HCT116 (cell line): Measurements from ENCODE around the gene IL1RAPL2. TPM values are rescaled to one million over a fixed set of nuclear protein-coding genes. Genes with fewer than 3 reads are reported as not detected.

ENCODE experiments used
- ATAC-seq: fragments of 200-7000 bp; cut with Tn5 transposase; 2 replicates; pipeline ENCODE4 v1.9.1; 2020; ENCODE audit warnings: mild to moderate bottlenecking, moderate library complexity
- BruUV-seq: library from RNA; stranded (reverse); fragments of 400-500 nt; replicated peaks from 2 replicates; lab custom pipeline; 2021; lab: Mats Ljungman, UMichigan
- CTCF ChIA-PET: fragments of 300-600 bp; sonication (Branson Sonifier 250); formaldehyde crosslinking; loops from one replicate; lab custom pipeline; 2021; ENCODE audit warnings: antibody characterized with exemption; lab: Charles Lee
- POLR2A ChIA-PET: fragments of 300-600, 350-600 bp; sonication (Branson Sonifier 250); formaldehyde crosslinking; loops from one replicate; lab custom pipeline; 2021; ENCODE audit warnings: antibody characterized with exemption; lab: Charles Lee
- RAD21 ChIA-PET, 2 experiments: fragments of 300-600 bp; sonication (Branson Sonifier 250); formaldehyde crosslinking; loops; one replicate each; lab custom pipeline; 2023; ENCODE audit warnings: low total read pairs in 2 of 2; ENCODE audit not compliant: uncharacterized antibody in 2 of 2, unreplicated experiment in 2 of 2, low non-redundant PET in 1 of 2; lab: Charles Lee
- DNase-seq: peaks from one replicate; pipeline ENCODE4 v3.0.0-alpha.2; 2010; ENCODE audit warnings: low read depth, low spot score
- H2AFZ ChIP-seq: fragments of 200-600 bp; shearing (Covaris generic), sonication (generic); 2 replicates; pipeline ENCODE4 v1.6.1; 2017; ENCODE audit warnings: low read depth, mixed run types, mixed read lengths, antibody characterized with exemption, low read length; ENCODE audit not compliant: poor library complexity, severe bottlenecking
- H3K27ac ChIP-seq: 2 replicates; pipeline ENCODE4 v1.5.1; 2012; ENCODE audit warnings: low read depth, low read length
- H3K27me3 ChIP-seq: fragments of 200-600 bp; sonication (generic); 2 replicates; pipeline ENCODE4 v1.6.1; 2016; ENCODE audit warnings: mixed run types, low read length, mixed read lengths; ENCODE audit not compliant: insufficient read depth
- H3K36me3 ChIP-seq, 2 experiments: fragments of 200-500 bp in 1 of 2; fragments of 200-600 bp in 1 of 2; sonication (Bioruptor generic) in 1 of 2; sonication (generic) in 1 of 2; 2 replicates each; pipeline versions ENCODE4 v1.5.1 to v1.6.1; 2014 to 2016; ENCODE audit warnings: low read length in 2 of 2, inconsistent platforms in 1 of 2, mixed read lengths in 1 of 2, mixed run types in 1 of 2; ENCODE audit not compliant: insufficient read depth in 2 of 2, control insufficient read depth in 1 of 2
- H3K4me1 ChIP-seq, 2 experiments: fragments of 200-600 bp in 1 of 2; sonication (generic) in 1 of 2; 2 replicates each; pipeline versions ENCODE4 v1.5.1 to v1.6.1; 2012 to 2017; ENCODE audit warnings: low read length in 2 of 2, inconsistent platforms in 1 of 2, mild to moderate bottlenecking in 1 of 2, mixed read lengths in 1 of 2, mixed run types in 1 of 2, moderate library complexity in 1 of 2; ENCODE audit not compliant: insufficient read depth in 2 of 2, control insufficient read depth in 1 of 2
- H3K4me2 ChIP-seq: fragments of 200-600 bp; sonication (generic); 2 replicates; pipeline ENCODE4 v1.6.1; 2017; ENCODE audit warnings: mixed run types, low read length, mixed read lengths
- H3K4me3 ChIP-seq, 2 experiments: fragments of 200-600 bp in 1 of 2; sonication (generic) in 1 of 2; replicated peaks in 1 of 2; 2 replicates each; pipeline ENCODE4 v1.5.1; 2011 to 2016; ENCODE audit warnings: low read length in 2 of 2, control low read depth in 1 of 2, low read depth in 1 of 2, mild to moderate bottlenecking in 1 of 2, mixed read lengths in 1 of 2, mixed run types in 1 of 2
- H3K79me2 ChIP-seq: fragments of 200-600 bp; sonication (generic); 2 replicates; pipeline ENCODE4 v1.6.1; 2017; ENCODE audit warnings: mild to moderate bottlenecking, mixed run types, low read length, moderate library complexity, mixed read lengths; ENCODE audit not compliant: insufficient read depth
- H3K9ac ChIP-seq: fragments of 200-600 bp; sonication (generic); 2 replicates; pipeline ENCODE4 v1.6.1; 2016; ENCODE audit warnings: low read length, mixed read lengths
- H3K9me2 ChIP-seq: fragments of 200-600 bp; sonication (generic), shearing (Covaris generic); 2 replicates; pipeline ENCODE4 v1.6.1; 2017; ENCODE audit warnings: mixed run types, mild to moderate bottlenecking, moderate library complexity; ENCODE audit not compliant: insufficient read depth
- H3K9me3 ChIP-seq, 2 experiments: fragments of 200-500 bp in 1 of 2; fragments of 200-600 bp in 1 of 2; sonication (Bioruptor generic) in 1 of 2; sonication (generic) in 1 of 2; 2 replicates each; pipeline ENCODE4 v1.6.1; 2014 to 2017; ENCODE audit warnings: low read length in 2 of 2, mixed read lengths in 2 of 2, inconsistent platforms in 1 of 2, low read depth in 1 of 2, mild to moderate bottlenecking in 1 of 2, mixed run types in 1 of 2, moderate library complexity in 1 of 2; ENCODE audit not compliant: control insufficient read depth in 1 of 2, insufficient read depth in 1 of 2
- H4K20me1 ChIP-seq: fragments of 200-600 bp; sonication (generic), shearing (Covaris generic); 2 replicates; pipeline ENCODE4 v1.6.1; 2017; ENCODE audit warnings: mixed run types, mild to moderate bottlenecking, moderate library complexity; ENCODE audit not compliant: insufficient read depth
- ELF1 ChIP-seq: IDR thresholded peaks from 2 replicates; pipeline ENCODE4 v1.6.1; 2012; ENCODE audit warnings: low read depth, borderline replicate concordance
- EZH2 ChIP-seq: fragments of 200-600 bp; sonication (generic); IDR thresholded peaks from 2 replicates; pipeline ENCODE4 v1.6.1; 2017; ENCODE audit warnings: antibody characterized with exemption, mixed run types
- EZH2phosphoT487 ChIP-seq: fragments of 200-600 bp; IDR thresholded peaks from 2 replicates; pipeline ENCODE4 v1.6.1; 2018; ENCODE audit warnings: antibody characterized with exemption, borderline replicate concordance
- JUND ChIP-seq: IDR thresholded peaks from 2 replicates; pipeline ENCODE4 v1.6.1; 2012
- SIN3A ChIP-seq: IDR thresholded peaks from 2 replicates; pipeline ENCODE4 v1.6.1; 2012; ENCODE audit warnings: low read depth
- ZFX ChIP-seq: fragments of 450-650 bp; IDR thresholded peaks from 2 replicates; pipeline ENCODE4 v1.6.1; 2017
- ZNF274 ChIP-seq: fragments of 200-500 bp; sonication (Bioruptor generic); IDR thresholded peaks from 2 replicates; pipeline ENCODE4 v1.6.1; 2014; ENCODE audit warnings: mild to moderate bottlenecking, low read depth, low read length, inconsistent platforms
- intact Hi-C: fragments of 100-400 bp; cut with micrococcal nuclease; formaldehyde crosslinking; loops from 2 replicates; pipeline ENCODE4 v1.10.0; 2022
- total RNA-seq: library from RNA; stranded (reverse); gene quantifications from one replicate; pipeline ENCODE4 v1.2.1, GENCODE V29; 2021; ENCODE audit not compliant: unreplicated experiment
- TF ChIP-seq, protein P1 (sequence below): IDR thresholded peaks from 2 replicates; pipeline ENCODE4 v1.6.1; 2012; ENCODE audit warnings: low read depth
- TF ChIP-seq, protein P2 (sequence below): IDR thresholded peaks from 2 replicates; pipeline ENCODE4 v1.6.1; 2012
- TF ChIP-seq, protein P3 (sequence below): IDR thresholded peaks from 2 replicates; pipeline ENCODE4 v1.6.1; 2012

IL1RAPL2 gene
- total RNA-seq, 1 experiment from 2014 or later = not detected

DNA sequence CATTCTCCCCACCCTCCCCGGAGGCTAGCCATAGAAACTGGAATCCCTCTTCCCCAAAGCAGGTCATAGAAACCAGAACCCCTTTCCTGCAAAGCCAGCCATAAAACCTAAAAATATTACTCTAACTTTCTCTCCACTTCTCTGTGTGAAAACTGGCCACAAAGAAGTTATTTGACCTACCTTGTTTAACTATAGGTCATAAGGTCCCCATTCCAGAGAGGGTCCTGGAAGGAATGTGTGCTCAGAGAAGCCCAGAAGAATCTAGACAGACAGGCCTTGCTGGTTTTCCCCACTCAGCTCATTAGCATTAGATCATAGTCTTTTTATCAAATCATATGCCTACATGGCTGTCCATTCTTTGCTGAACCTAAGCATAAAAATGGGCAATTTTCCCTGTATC lies 707.3 kb downstream of the IL1RAPL2 start:
- DNase-seq (no peak), ATAC-seq (no peak)
- no peak overlapping the region for H3K4me3 ChIP-seq
- TF ChIP-seq EZH2phosphoT487 = no peak
- TF ChIP-seq, protein P1, sequence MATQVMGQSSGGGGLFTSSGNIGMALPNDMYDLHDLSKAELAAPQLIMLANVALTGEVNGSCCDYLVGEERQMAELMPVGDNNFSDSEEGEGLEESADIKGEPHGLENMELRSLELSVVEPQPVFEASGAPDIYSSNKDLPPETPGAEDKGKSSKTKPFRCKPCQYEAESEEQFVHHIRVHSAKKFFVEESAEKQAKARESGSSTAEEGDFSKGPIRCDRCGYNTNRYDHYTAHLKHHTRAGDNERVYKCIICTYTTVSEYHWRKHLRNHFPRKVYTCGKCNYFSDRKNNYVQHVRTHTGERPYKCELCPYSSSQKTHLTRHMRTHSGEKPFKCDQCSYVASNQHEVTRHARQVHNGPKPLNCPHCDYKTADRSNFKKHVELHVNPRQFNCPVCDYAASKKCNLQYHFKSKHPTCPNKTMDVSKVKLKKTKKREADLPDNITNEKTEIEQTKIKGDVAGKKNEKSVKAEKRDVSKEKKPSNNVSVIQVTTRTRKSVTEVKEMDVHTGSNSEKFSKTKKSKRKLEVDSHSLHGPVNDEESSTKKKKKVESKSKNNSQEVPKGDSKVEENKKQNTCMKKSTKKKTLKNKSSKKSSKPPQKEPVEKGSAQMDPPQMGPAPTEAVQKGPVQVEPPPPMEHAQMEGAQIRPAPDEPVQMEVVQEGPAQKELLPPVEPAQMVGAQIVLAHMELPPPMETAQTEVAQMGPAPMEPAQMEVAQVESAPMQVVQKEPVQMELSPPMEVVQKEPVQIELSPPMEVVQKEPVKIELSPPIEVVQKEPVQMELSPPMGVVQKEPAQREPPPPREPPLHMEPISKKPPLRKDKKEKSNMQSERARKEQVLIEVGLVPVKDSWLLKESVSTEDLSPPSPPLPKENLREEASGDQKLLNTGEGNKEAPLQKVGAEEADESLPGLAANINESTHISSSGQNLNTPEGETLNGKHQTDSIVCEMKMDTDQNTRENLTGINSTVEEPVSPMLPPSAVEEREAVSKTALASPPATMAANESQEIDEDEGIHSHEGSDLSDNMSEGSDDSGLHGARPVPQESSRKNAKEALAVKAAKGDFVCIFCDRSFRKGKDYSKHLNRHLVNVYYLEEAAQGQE = no peak
- no peak for TF ChIP-seq ZFX
- TF ChIP-seq JUND = no peak
- TF ChIP-seq, protein P2, sequence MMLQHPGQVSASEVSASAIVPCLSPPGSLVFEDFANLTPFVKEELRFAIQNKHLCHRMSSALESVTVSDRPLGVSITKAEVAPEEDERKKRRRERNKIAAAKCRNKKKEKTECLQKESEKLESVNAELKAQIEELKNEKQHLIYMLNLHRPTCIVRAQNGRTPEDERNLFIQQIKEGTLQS = no peak
- no peak for TF ChIP-seq EZH2
- TF ChIP-seq ZNF274 = no peak
- TF ChIP-seq SIN3A = no peak
- TF ChIP-seq, protein P3, sequence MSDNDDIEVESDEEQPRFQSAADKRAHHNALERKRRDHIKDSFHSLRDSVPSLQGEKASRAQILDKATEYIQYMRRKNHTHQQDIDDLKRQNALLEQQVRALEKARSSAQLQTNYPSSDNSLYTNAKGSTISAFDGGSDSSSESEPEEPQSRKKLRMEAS = no peak
- TF ChIP-seq ELF1 = no peak
- no peaks in the 10 kb centered on the region for H3K9me2 ChIP-seq
- no peaks in the 10 kb centered on the region for H3K27me3 ChIP-seq
- no peaks in the 10 kb centered on the region for H3K4me1 ChIP-seq
- no peaks in the 10 kb centered on the region for H3K79me2 ChIP-seq
- no peaks in the 10 kb centered on the region for H3K9me3 ChIP-seq
- no peak overlapping the region for H3K4me2 ChIP-seq
- BruUV-seq = no TSS peak
- RAD21 ChIA-PET = no interaction called here
- no peaks in the 10 kb centered on the region for H3K36me3 ChIP-seq
- intact Hi-C loops = no loop called here
- H3K9ac ChIP-seq = no peak overlapping the region
- no peaks in the 10 kb centered on the region for H4K20me1 ChIP-seq
- POLR2A ChIA-PET = no interaction called here
- H2AFZ ChIP-seq = no peak overlapping the region
- CTCF ChIA-PET = no interaction called here
- H3K27ac ChIP-seq = no peak overlapping the region
